HG03280 (cell line): ENCODE results near the gene CPNE7.

Experiments
- ATAC-seq: cut with Tn5 transposase; IDR thresholded peaks from one replicate; pipeline ENCODE4 v1.9.1; 2021; ENCODE audit warnings: mild to moderate bottlenecking, moderate library complexity; ENCODE audit not compliant: unreplicated experiment

The CPNE7 gene

GRCh38 chr16:89575247-89576152, at the start of gene CPNE7:
CPNE7 (plus strand) TSS chr16:89575758; CDS start chr16:89575898, 140 bp downstream.
- no peak for ATAC-seq

DNA sequence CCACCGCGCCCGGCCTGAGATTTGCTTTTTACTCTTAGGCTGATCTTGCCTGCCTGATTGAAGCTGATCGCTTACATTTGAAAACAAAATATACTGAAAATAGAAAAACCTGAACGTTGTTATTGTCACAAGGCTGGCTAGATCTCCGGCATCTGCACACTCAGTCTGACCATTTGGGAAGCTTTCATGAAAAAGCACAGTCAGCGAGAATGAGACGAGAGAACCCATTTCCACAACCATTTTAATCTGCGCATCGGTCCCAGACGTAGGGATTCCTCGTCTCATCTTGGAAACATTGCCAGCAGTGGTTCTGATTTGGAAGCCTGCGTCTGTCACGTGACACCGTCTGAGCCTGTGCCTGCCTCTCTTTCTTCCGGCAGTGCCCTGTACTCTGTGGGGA, 46.5 kb upstream of the CPNE7 start:
- no peak for ATAC-seq

DNA sequence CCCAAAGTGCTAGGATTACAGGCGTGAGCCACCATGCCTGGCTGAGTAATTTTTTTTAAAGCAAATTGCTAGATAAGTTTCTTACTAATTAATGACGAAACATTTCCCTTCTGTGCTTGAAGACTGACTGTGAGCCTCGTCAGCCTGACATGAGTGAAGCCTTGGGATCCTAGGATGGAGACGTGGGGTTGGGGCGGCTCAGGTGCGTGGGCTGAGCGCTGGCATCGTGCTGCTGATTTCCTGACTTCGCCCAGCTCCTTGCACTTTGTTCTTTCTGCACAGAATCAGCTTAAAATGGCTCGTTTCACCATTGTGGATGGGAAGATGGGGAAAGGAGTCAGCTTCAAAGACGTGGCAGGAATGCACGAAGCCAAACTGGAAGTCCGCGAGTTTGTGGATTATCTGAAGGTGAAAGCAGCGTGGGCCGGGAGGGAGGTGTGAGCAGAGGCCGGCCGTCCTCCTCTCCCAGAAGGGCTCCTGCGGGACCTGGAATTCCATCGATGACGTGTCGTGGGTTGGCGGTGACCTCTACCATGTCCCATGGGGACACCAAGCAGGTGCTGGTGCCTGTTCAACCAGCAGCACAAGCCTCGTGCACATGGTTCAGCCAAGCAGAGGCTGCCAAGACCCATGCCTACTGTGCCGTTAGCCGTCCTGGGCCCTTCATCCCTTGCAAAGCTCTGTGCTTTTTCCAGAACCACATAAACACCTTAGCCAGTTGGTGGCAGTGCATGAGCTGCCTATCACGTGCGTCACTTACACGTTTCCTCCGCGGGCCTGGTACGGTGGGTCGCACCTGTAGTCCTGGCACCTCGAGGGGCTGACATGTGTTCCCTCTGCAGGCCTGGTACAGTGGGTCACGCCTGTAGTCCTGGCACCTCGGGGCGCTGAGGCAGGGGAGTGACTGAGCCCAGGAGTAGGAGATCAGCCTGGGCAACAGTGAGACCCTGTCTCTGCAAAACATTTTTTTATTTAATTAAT, 44.9 kb upstream of the CPNE7 start:
- no peak for ATAC-seq

- ATAC-seq, result no peak
Measured at GRCh38 chr16:89531821-89532526, 43.6 kb upstream of the CPNE7 start.

DNA sequence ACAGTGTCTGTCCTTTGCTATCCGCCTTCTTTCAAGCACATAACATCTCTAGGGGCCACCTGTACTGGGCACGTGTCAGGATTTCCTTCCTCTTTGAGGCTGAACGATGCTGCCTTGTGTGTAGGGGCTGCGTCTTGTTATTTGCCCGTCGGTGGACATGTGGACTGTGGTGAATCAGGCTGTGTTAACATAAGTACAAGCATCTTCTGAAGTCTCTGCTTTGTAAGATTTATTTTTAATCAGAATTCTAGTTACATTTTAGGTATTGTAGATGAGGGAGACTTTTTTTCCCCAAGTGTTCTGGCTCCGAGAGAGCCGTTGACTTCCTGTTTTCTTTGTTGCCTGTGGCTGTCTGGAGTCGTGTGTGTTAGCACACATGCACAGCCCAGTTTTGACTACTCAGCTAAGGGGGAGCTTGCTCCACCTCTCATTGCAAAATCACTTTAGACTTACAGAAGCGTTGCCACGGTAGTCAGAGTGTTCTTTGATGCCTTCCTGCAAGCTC, 41.3 kb upstream of the CPNE7 start:
- ATAC-seq, result no peak

DNA sequence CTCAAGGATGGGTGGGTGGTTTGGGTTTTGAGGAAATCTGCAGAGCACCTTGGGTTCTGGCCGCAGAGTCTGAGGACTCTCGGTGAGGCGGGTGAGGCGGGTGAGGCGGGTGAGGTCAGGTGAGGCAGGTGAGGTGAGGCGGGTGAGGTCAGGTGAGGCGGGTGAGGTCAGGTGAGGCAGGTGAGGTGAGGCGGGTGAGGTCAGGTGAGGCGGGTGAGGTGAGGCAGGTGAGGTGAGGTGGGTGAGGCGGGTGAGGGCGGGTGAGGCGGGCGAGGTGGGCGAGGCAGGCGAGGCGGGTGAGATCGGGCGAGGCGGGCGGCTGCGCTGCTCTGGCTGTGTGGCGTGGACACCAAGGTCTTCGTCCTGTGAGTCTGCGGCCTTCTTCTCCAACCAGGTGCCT, 39.2 kb upstream of the CPNE7 start:
- no peak for ATAC-seq

- no peak for ATAC-seq
Measured at GRCh38 chr16:89536886-89537548, 38.5 kb upstream of the CPNE7 start.

DNA sequence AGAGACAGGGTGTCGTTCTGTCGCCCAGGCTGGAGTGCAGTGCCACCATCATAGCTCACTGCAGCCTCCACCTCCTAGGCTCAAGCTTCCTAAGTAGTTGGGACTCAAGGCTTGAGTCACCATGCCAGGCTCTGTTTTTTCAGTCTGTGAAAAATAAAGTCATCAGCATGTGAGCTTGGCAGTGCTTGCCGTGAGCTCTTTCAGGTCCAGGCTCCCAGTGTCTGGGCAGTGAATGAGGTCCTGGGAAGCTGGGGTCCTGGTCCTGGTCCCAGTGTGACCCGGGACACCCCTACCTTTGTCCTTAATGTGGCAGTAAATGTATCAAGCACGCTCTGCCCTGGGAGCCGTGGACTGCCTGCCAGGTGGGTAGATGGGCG, 38.0 kb upstream of the CPNE7 start:
- no peak for ATAC-seq

GRCh38 chr16:89538286-89538685, 37.3 kb upstream of the CPNE7 start:
- ATAC-seq, result no peak

DNA sequence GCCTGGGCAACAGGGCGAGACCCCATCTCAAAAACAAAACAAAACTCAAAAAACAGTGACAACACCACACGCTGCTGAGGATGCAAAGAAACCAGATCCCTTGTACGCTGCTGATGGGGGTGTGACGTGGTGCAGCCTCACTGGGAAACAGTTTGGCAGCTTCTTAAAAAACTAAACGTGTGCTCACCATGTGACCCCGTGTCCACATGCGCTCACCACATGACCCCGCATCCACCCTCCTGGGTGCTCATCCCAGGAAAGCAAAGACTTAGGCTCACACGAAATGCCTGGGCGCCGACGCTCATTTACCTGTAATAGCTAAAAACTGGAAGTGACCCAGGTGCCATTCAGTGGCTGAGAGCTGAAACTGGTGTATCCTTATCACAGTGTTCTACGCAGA, 35.0 kb upstream of the CPNE7 start:
- ATAC-seq, result no peak

- no peak for ATAC-seq
Measured at GRCh38 chr16:89541792-89542191, 33.8 kb upstream of the CPNE7 start.

DNA sequence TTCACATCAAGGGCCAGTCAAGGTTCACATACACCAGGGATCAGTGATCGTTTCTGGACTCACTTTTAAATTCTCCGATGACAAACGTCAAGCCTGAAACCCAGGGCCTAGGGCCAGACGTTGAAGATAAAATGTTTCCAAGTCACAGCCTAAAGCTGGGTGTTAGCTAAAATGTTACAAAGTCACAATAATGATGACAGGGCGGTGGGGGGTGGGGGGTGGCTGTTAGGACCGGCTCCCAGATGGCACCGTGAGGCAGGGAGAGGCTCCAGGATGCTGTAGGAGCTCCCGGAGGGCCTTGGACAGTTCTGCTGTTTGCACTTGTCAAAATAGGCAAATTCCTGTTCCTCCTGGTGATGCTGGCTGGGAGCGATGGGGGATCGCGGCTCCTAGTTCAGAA, 31.4 kb upstream of the CPNE7 start:
- ATAC-seq, result no peak

DNA sequence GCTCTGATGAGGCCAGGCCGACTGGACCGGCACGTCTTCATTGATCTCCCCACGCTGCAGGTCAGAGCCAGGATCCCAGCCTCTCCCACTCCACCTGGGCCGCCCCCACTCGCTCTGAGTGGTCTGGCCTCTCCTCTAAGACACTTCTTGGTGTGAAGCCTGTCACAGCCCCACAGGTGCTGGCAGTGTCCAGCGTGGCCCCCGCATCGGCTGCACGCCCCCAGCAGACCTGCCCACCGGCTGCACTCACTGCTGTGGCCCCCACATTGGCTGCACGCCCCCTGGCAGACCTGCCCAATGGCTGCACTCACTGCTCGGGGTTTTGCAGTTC, 30.9 kb upstream of the CPNE7 start:
- ATAC-seq, result no peak

- no peak for ATAC-seq
Measured at GRCh38 chr16:89545044-89545830, 30.3 kb upstream of the CPNE7 start.

GRCh38 chr16:89545831-89546574, 29.6 kb upstream of the CPNE7 start:
- no peak for ATAC-seq

DNA sequence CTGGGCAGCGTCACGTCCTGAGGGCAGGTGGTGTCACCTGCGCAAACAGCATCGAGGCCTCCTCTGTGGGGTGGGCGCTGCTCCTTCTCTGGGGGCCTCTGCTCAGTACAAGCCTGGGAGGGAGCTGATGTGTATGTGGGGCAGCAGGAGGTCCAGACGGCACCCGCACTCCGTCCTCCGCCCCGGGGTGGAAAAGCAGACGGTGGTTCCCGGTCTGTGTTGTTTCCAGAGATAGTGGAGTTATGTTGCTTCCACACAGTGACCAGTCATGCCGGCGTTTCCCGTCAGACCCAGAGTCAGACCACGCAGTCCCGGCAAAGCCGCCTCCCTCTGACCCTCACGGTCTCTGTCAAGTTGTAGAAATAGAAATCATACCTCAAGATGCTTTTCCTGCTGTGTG, 28.8 kb upstream of the CPNE7 start:
- no peak for ATAC-seq

- ATAC-seq, result no peak
Measured at GRCh38 chr16:89547291-89547690, 28.3 kb upstream of the CPNE7 start.

GRCh38 chr16:89547860-89548259, 27.7 kb upstream of the CPNE7 start:
- ATAC-seq, result no peak
